Gastroesophageal sphincter (tissue), 4 donors: ENCODE data around the gene CEP19. TPM values are rescaled to one million over a fixed set of nuclear protein-coding genes. Genes with fewer than 3 reads are reported as not detected.

Source experiments
- ATAC-seq: fragments of 150-250 bp; one replicate; pipeline ENCODE4 v1.9.1; 2016; ENCODE audit warnings: mild to moderate bottlenecking, moderate library complexity
- H3K27ac ChIP-seq, 4 donors: fragments of 200-600 bp; sonication (generic) in 3 of 4; 1 replicate in 3 of 4; 2 replicates in 1 of 4; pipeline ENCODE4 v1.5.1; 2016 to 2019
- H3K27me3 ChIP-seq: fragments of 200-600 bp; sonication (generic); one replicate; pipeline ENCODE4 v1.5.1; 2019
- H3K36me3 ChIP-seq, 2 donors: fragments of 200-600 bp; sonication (generic); one replicate each; pipeline ENCODE4 v1.5.1; 2019; ENCODE audit warnings: control low read depth in 1 of 2
- H3K4me1 ChIP-seq, 3 donors: fragments of 200-600 bp; sonication (generic); 1 replicate in 2 of 3; 2 replicates in 1 of 3; pipeline ENCODE4 v1.5.1; 2016 to 2019; ENCODE audit warnings: control low read depth in 2 of 3
- H3K4me3 ChIP-seq, 2 donors: fragments of 200-600 bp; sonication (generic); one replicate each; pipeline ENCODE4 v1.5.1; 2019; ENCODE audit warnings: mild to moderate bottlenecking in 1 of 2, moderate library complexity in 1 of 2
- H3K9me3 ChIP-seq, 3 donors: fragments of 200-600 bp; sonication (generic); one replicate each; pipeline ENCODE4 v1.5.1; 2017 to 2019; ENCODE audit warnings: control low read depth in 2 of 3
- CTCF ChIP-seq, 4 experiments: fragments of 200-600 bp in 2 of 4; fragments of 450-650 bp in 2 of 4; sonication (generic) in 1 of 4; IDR thresholded peaks; one replicate each; pipeline ENCODE4 v1.5.1; 2017 to 2019; ENCODE audit warnings: antibody characterized with exemption in 4 of 4, mild to moderate bottlenecking in 2 of 4, moderate library complexity in 2 of 4
- EP300 ChIP-seq: sonication (generic); formaldehyde crosslinking; IDR thresholded peaks from one replicate; pipeline ENCODE4 v1.6.1; 2017; ENCODE audit warnings: antibody characterized with exemption, mild to moderate bottlenecking
- POLR2A ChIP-seq, 2 donors: fragments of 450-650 bp; IDR thresholded peaks; one replicate each; pipeline ENCODE4 v1.6.1; 2017; ENCODE audit warnings: antibody characterized with exemption in 2 of 2, mild to moderate bottlenecking in 2 of 2, moderate library complexity in 1 of 2
- POLR2AphosphoS5 ChIP-seq: sonication (generic); formaldehyde crosslinking; IDR thresholded peaks from one replicate; pipeline ENCODE4 v1.6.1; 2017; ENCODE audit warnings: antibody characterized with exemption
- WGBS, 2 donors: methylation state at CpG; one replicate each; pipeline ENCODE4 v1.1.5; 2018; ENCODE audit warnings: low coverage in 1 of 2; 5-methylcytosine and 5-hydroxymethylcytosine counted together
- total RNA-seq, 4 donors: library from RNA; depleted of rRNA; stranded (reverse); fragments of >200 nt; gene quantifications; one replicate each; pipeline ENCODE4 v1.1.0, GENCODE V29; 2016

Gene CEP19
- total RNA-seq, 4 donors from 2014 or later = 1.1 to 4.9 (median 2.9) TPM

- Histone ChIP-seq H3K27ac (no peak overlapping the region), H3K4me3 (no peak overlapping the region), H3K4me1 (no peaks in the 10 kb centered on the region), H3K36me3 (no peaks in the 10 kb centered on the region), H3K9me3 (no peaks in the 10 kb centered on the region), H3K27me3 (no peaks in the 10 kb centered on the region)
- no peak for TF ChIP-seq POLR2A (IDR thresholded peaks at IDR 0.05)
- no peak for TF ChIP-seq EP300
- no peak for TF ChIP-seq CTCF (IDR thresholded peaks at IDR 0.05)
- TF ChIP-seq POLR2AphosphoS5 = no peak
- 60 to 73% methylated on average over 1 of the region's 1 CpG for WGBS, 2 donors
- ATAC-seq = no peak
These were observed 34.1 kb downstream of the CEP19 start for GRCh38 chr3:196677931-196678330.

- no peak for TF ChIP-seq POLR2A (IDR thresholded peaks at IDR 0.05)
- no peak for TF ChIP-seq EP300
- no peak for TF ChIP-seq CTCF (IDR thresholded peaks at IDR 0.05)
- TF ChIP-seq POLR2AphosphoS5 = no peak
- Histone ChIP-seq H3K4me1 (no peaks in the 10 kb centered on the region), H3K9me3 (no peaks in the 10 kb centered on the region), H3K27ac (no peak overlapping the region), H3K4me3 (no peak overlapping the region), H3K27me3 (no peaks in the 10 kb centered on the region), H3K36me3 (no peaks in the 10 kb centered on the region)
- WGBS, 2 donors = 78 to 83% methylated on average over 1 of the region's 1 CpG
- ATAC-seq = no peak
These were observed 34.7 kb downstream of the CEP19 start for GRCh38 chr3:196677353-196677752.

GRCh38 chr3:196673632-196674031, 38.4 kb downstream of the CEP19 start:
- Histone ChIP-seq H3K4me1 (no peaks in the 10 kb centered on the region), H3K27me3 (no peaks in the 10 kb centered on the region), H3K27ac (no peak overlapping the region), H3K4me3 (no peak overlapping the region), H3K36me3 (no peaks in the 10 kb centered on the region), H3K9me3 (no peaks in the 10 kb centered on the region)
- TF ChIP-seq POLR2AphosphoS5 (no peak), POLR2A (IDR thresholded peaks at IDR 0.05) (no peak), EP300 (no peak), CTCF (IDR thresholded peaks at IDR 0.05) (no peak)
- no peak for ATAC-seq
- WGBS, 2 donors = 79 to 94% methylated on average over 2 to 3 of the region's 3 CpGs

- ATAC-seq = peak; percentile 55
- H3K4me3 ChIP-seq = no peak overlapping the region
- H3K36me3 ChIP-seq = no peaks in the 10 kb centered on the region
- TF ChIP-seq EP300 = no peak
- TF ChIP-seq CTCF (IDR thresholded peaks at IDR 0.05) = no peak
- no peak for TF ChIP-seq POLR2A (IDR thresholded peaks at IDR 0.05)
- no peak for TF ChIP-seq POLR2AphosphoS5
- peak overlapping the region in 2 of 4 donors; percentile 6 to 35 for H3K27ac ChIP-seq
- 36 to 40% methylated on average over 1 to 6 of the region's 6 CpGs for WGBS, 2 donors
- no peaks in the 10 kb centered on the region for H3K4me1 ChIP-seq
- H3K9me3 ChIP-seq = no peaks in the 10 kb centered on the region
- H3K27me3 ChIP-seq = no peaks in the 10 kb centered on the region
These were observed 41.7 kb downstream of the CEP19 start for GRCh38 chr3:196670339-196670738.

- TF ChIP-seq POLR2A (IDR thresholded peaks at IDR 0.05) (no peak), POLR2AphosphoS5 (no peak), CTCF (IDR thresholded peaks at IDR 0.05) (no peak), EP300 (no peak)
- no peak overlapping the region for H3K4me3 ChIP-seq
- WGBS, 2 donors = 61 to 91% methylated on average over 6 to 9 of the region's 14 CpGs
These were observed 44.8 kb downstream of the CEP19 start for GRCh38 chr3:196667056-196667825.

More at GRCh38 chr3:196667056-196667825, 44.8 kb downstream of the CEP19 start:
- H3K36me3 ChIP-seq = no peaks in the 10 kb centered on the region
- H3K4me1 ChIP-seq = no peaks in the 10 kb centered on the region
- H3K27ac ChIP-seq = no peak overlapping the region
- no peak for ATAC-seq
- no peaks in the 10 kb centered on the region for H3K9me3 ChIP-seq
- H3K27me3 ChIP-seq = no peaks in the 10 kb centered on the region
